WI38 (cell line): ENCODE results near the gene AOAH.
"Not testable (repeated sequence)": the region's sequence is repeated elsewhere in the genome, so short reads cannot be mapped to it uniquely, and the experiment has no call there.

Source experiments
- H3K4me3 ChIP-seq: 2 replicates; pipeline ENCODE4 v1.5.1; 2011; ENCODE audit warnings: low read depth, mild to moderate bottlenecking, control low read depth, low read length
- TF ChIP-seq, protein P1 (sequence below): IDR thresholded peaks from 2 replicates; pipeline ENCODE4 v1.5.1; 2012; ENCODE audit warnings: low read depth, mild to moderate bottlenecking, control low read depth, low read length

Gene AOAH

DNA sequence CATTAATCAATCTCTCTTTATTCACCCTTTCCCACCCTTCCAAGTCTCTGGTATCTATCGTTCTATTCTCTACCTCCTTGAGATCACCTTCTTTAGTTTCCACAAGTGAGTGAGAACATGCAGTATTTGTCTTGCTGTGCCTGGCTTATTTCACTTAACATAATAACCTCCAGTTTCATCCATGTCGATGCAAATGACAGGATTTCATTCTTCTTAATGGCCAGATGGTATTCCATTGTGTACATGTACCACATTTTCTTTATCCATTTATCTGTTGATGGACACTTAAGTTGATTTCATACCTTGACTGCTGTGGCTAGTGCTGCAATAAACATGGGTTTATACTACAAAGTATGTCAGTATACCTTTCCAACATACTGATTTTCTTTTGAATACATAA lies 3.8 kb upstream of the AOAH start:
- TF ChIP-seq, protein P1, sequence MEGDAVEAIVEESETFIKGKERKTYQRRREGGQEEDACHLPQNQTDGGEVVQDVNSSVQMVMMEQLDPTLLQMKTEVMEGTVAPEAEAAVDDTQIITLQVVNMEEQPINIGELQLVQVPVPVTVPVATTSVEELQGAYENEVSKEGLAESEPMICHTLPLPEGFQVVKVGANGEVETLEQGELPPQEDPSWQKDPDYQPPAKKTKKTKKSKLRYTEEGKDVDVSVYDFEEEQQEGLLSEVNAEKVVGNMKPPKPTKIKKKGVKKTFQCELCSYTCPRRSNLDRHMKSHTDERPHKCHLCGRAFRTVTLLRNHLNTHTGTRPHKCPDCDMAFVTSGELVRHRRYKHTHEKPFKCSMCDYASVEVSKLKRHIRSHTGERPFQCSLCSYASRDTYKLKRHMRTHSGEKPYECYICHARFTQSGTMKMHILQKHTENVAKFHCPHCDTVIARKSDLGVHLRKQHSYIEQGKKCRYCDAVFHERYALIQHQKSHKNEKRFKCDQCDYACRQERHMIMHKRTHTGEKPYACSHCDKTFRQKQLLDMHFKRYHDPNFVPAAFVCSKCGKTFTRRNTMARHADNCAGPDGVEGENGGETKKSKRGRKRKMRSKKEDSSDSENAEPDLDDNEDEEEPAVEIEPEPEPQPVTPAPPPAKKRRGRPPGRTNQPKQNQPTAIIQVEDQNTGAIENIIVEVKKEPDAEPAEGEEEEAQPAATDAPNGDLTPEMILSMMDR, result no peak

DNA sequence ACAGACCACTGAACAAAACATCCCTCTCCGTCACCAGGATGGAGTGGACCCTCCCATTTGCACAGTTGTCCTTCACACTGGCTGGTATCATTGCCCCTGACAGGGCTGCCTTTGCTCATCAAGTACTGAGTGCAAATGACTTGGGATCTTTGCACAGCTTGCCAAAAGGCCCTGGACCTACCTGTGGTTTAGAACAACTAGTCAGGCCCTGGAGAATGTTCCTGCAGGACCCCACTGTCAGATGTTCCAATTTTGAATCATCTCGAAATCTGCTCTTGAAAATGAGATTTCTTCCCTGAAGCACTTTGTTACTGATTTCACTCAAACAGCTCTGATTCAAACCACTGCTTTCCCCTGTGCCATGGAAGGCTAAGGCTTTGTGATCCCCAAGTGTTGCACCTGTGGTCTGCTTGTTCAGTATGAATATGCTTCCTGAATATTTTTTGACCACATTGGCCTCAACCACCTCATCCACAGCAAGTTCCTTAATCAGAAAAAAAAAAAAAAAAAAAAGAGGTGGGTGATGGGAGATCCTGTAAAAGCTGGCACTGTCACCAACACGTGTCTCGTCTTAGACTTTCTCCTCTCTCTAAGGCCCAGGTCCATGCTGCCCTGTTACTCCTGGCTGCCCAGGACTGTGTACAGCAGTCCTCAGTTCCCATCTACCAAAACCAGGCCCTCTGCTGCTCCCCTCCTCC lies 2.7 kb upstream of the AOAH start:
- TF ChIP-seq, protein P1, result no peak
- H3K4me3 ChIP-seq, result no peak overlapping the region

More for the DNA sequence above, 3.8 kb upstream of the AOAH start:
- no peak overlapping the region for H3K4me3 ChIP-seq

DNA sequence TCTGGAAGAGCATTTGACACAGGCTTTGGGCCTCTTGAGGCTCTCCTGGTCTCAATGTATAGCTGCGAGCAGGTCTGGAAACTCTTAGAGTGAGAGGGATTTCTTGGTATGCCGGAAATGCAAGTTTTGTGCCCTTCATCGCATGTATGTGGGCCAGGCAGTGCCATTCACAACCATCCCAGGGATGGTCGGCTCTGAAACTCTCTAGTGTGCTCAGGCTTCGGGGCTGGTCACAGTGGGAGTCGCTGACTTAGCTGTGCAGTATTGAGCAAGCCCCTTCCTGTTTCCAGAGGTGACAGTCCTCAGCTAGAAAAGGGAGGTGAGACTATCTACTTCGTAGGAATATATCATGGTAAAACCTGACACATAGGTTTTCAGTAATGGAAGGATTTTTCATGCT lies 2.0 kb upstream of the AOAH start:
- TF ChIP-seq, protein P1, result no peak
- H3K4me3 ChIP-seq, result no peak overlapping the region

DNA sequence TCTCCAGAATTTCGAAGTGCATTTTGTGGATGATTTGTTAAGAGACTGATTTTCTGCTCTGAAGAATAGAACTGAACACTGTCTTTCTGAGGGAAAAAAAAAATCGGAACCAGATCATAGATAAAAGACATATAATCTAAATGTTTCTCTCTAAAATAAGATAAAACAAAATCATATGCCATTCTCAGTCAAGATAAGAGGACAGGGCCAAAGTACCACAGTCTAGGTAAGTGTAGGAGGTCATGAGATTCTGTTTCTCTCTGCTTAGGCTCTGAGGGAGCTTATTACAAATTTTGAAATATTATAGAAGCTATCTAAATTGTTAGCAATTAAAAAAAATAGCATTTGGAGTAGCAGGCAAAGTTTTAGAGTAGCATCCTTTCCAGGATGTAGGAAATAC lies 702 bp upstream of the AOAH start:
- no peak overlapping the region for H3K4me3 ChIP-seq
- TF ChIP-seq, protein P1, result no peak

DNA sequence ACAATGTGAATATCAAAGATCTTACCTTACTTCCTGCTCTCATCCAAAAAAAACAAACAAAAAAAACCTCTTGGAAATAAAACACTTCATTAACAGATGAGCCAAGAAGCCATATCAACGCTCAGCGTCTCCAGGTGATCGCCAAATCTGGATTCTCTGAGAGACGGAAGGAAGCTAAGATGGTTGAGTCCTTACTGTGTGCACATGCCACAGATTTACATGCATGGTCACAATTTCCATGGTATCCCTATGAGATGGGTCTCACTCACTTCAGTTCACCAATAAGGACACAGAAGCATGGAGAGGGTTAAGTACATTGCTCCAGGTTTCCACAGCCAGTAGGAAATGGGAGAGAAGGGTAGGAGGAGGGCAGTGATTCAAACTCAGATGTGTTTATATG lies 1.0 kb downstream of the AOAH start:
- TF ChIP-seq, protein P1, result no peak
- no peak overlapping the region for H3K4me3 ChIP-seq

DNA sequence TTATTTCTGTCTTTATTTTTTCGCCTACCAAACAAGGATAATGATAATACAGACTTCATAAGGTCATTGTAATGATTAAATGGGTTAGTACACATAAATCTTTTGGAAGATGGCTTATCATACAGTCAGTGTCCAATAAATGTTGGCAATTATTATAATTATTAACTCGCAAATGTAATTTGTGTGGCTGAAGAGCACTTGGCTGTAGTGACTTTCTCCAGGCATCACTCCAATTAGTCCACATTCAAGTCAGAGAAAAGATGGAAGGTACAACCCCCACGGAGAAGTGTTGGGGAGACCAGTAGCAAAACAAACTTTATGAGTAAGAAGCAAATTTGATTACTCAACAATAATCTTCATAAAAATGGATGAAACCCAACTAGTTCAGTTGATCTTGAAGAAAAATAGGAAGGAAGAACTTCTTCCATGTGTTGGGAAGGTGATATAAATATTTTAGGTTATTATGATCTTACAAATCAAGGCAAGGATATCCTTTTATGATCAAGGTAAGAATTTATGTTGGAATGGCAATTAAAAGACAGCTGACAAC lies 5.1 kb downstream of the AOAH start:
- TF ChIP-seq, protein P1, result no peak
- H3K4me3 ChIP-seq, result no peak overlapping the region

DNA sequence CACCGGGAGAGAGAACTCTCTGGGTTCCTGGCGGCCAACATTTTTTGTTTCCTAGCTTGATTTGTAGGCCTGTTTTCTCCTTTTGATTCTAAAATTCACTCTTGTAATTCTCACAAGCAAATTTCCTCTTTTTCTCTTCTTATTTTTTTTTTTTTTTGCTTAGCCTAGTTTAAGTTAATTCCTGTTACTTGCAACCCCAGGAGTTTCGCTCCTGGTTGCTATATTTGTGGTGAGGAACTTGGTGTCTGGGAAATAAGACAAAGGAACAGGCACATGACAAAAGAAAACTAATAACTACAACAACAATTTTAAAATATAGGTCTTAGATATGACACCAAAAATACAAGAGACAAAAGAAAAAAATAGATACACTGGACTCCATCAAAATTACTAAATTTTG lies 6.7 kb downstream of the AOAH start:
- H3K4me3 ChIP-seq, result no peak overlapping the region
- TF ChIP-seq, protein P1, result no peak

DNA sequence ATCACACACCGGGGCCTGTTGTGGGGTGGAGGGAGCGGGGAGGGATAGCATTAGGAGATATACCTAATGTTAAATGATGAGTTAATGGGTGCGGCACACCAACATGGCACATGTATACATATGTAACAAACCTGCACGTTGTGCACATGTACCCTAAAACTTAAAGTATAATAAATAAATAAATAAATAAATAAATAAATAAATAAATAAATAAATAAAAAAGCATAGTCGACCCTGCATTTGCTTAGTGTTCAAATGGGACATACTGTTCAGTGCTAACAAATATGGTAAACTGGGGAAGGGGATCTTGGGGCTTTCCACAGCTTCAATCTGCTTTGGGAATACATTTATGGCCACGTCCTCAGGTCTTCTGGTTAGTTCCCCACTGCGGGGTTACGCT lies 7.5 kb downstream of the AOAH start:
- not testable (repeated sequence) for H3K4me3 ChIP-seq
